Astrocyte (in vitro differentiated cells and primary cell): ENCODE data around the gene CANX. TPM values are rescaled to one million over a fixed set of nuclear protein-coding genes. Genes with fewer than 3 reads are reported as not detected.

ENCODE experiments used
- DNase-seq: peaks from one replicate; pipeline ENCODE4 v3.0.0-alpha.2; 2010; ENCODE audit warnings: low read depth
- FAIRE-seq: peaks from 2 replicates; lab custom pipeline; 2011; peaks lifted over from hg19 to GRCh38; lab: Jason Lieb, UNC
- H2AFZ ChIP-seq: 2 replicates; pipeline ENCODE4 v1.6.0; 2012; ENCODE audit warnings: low read depth, low read length, inconsistent platforms
- H3K27ac ChIP-seq: 2 replicates; pipeline ENCODE4 v1.5.1; 2011; ENCODE audit warnings: low read depth, low read length, inconsistent platforms
- H3K27me3 ChIP-seq: 2 replicates; pipeline ENCODE4 v1.6.0; 2011; ENCODE audit warnings: low read length, inconsistent platforms; ENCODE audit not compliant: insufficient read depth
- H3K36me3 ChIP-seq: 2 replicates; pipeline ENCODE4 v1.5.1; 2011; ENCODE audit warnings: low read length, inconsistent platforms; ENCODE audit not compliant: insufficient read depth
- H3K4me1 ChIP-seq: 2 replicates; pipeline ENCODE4 v1.5.1; 2011; ENCODE audit warnings: low read length, inconsistent platforms; ENCODE audit not compliant: insufficient read depth
- H3K4me2 ChIP-seq: 2 replicates; pipeline ENCODE4 v1.6.0; 2012; ENCODE audit warnings: low read length, inconsistent platforms
- H3K4me3 ChIP-seq: 2 replicates; pipeline ENCODE4 v1.5.1; 2011; ENCODE audit warnings: low read depth, mild to moderate bottlenecking, low read length, inconsistent platforms; ENCODE audit not compliant: insufficient read depth
- H3K79me2 ChIP-seq: 2 replicates; pipeline ENCODE4 v1.6.0; 2012; ENCODE audit warnings: mild to moderate bottlenecking, low read length, inconsistent platforms; ENCODE audit not compliant: insufficient read depth
- H3K9ac ChIP-seq: 2 replicates; pipeline ENCODE4 v1.6.0; 2012; ENCODE audit warnings: mild to moderate bottlenecking, low read length, inconsistent platforms
- H3K9me3 ChIP-seq: 2 replicates; pipeline ENCODE4 v1.5.1; 2012; ENCODE audit warnings: low read depth, mild to moderate bottlenecking, low read length, inconsistent platforms; ENCODE audit not compliant: insufficient read depth
- H4K20me1 ChIP-seq: 2 replicates; pipeline ENCODE4 v1.6.0; 2012; ENCODE audit warnings: low read length, inconsistent platforms; ENCODE audit not compliant: insufficient read depth
- H3K27ac Mint-ChIP-seq: one replicate; pipeline ENCODE4 v1.8.0; 2021; ENCODE audit warnings: mild to moderate bottlenecking, mixed read lengths; ENCODE audit not compliant: unreplicated experiment
- H3K27me3 Mint-ChIP-seq: one replicate; pipeline ENCODE4 v1.8.0; 2021; ENCODE audit warnings: low read depth, mixed read lengths; ENCODE audit not compliant: unreplicated experiment
- H3K36me3 Mint-ChIP-seq: one replicate; pipeline ENCODE4 v1.8.0; 2021; ENCODE audit warnings: low read depth, mixed read lengths; ENCODE audit not compliant: unreplicated experiment
- H3K4me1 Mint-ChIP-seq: one replicate; pipeline ENCODE4 v1.8.0; 2021; ENCODE audit warnings: low read depth, mixed read lengths; ENCODE audit not compliant: unreplicated experiment
- H3K4me3 Mint-ChIP-seq: one replicate; pipeline ENCODE4 v1.8.0; 2021; ENCODE audit warnings: mild to moderate bottlenecking, moderate library complexity, mixed read lengths; ENCODE audit not compliant: unreplicated experiment
- H3K9me3 Mint-ChIP-seq: one replicate; pipeline ENCODE4 v1.8.0; 2021; ENCODE audit warnings: mild to moderate bottlenecking, mixed read lengths; ENCODE audit not compliant: unreplicated experiment
- CTCF ChIP-seq: IDR thresholded peaks from 2 replicates; pipeline ENCODE4 v1.5.1; 2011; ENCODE audit warnings: low read depth, mild to moderate bottlenecking, inconsistent platforms, low read length, moderate library complexity; ENCODE audit not compliant: insufficient read depth
- EZH2 ChIP-seq: IDR thresholded peaks from 2 replicates; pipeline ENCODE4 v1.6.1; 2012; ENCODE audit warnings: mild to moderate bottlenecking, low read length, inconsistent platforms; ENCODE audit not compliant: insufficient read depth
- total RNA-seq: library from RNA; stranded (reverse); gene quantifications from 2 replicates; pipeline ENCODE4 v1.2.1, GENCODE V29; 2021

CANX gene
- total RNA-seq, 1 donor from 2014 or later: 792 TPM

- Histone ChIP-seq H3K79me2 (peaks cover 23% of the 10 kb centered on the region), H3K4me1 (peaks cover 5% of the 10 kb centered on the region), H3K9ac (no peak overlapping the region), H3K36me3 (peaks cover 48% of the 10 kb centered on the region), H3K4me3 (no peak overlapping the region), H2AFZ (no peak overlapping the region), H3K27ac (no peak overlapping the region), H3K9me3 (no peaks in the 10 kb centered on the region), H3K4me2 (no peak overlapping the region), H4K20me1 (peaks cover 39% of the 10 kb centered on the region), H3K27me3 (no peaks in the 10 kb centered on the region)
- Mint-ChIP-seq H3K27me3 (no peaks in the 10 kb centered on the region), H3K4me3 (no peak overlapping the region), H3K4me1 (peaks cover 12% of the 10 kb centered on the region), H3K36me3 (peaks cover 7% of the 10 kb centered on the region), H3K27ac (no peak overlapping the region), H3K9me3 (no peaks in the 10 kb centered on the region)
- DNase-seq (no peak), FAIRE-seq (no peak)
- TF ChIP-seq EZH2 (no peak), CTCF (no peak)
Measured at GRCh38 chr5:179729727-179730126, 31.0 kb downstream of the CANX start.

GRCh38 chr5:179730356-179730755, 31.6 kb downstream of the CANX start:
- H4K20me1 ChIP-seq: peaks cover 37% of the 10 kb centered on the region
- FAIRE-seq: no peak
- H3K27me3 Mint-ChIP-seq: no peaks in the 10 kb centered on the region

More at GRCh38 chr5:179730356-179730755, 31.6 kb downstream of the CANX start:
- Histone ChIP-seq H3K4me2 (no peak overlapping the region), H3K9me3 (no peaks in the 10 kb centered on the region), H3K4me3 (no peak overlapping the region), H3K36me3 (peaks cover 44% of the 10 kb centered on the region), H3K27ac (no peak overlapping the region), H2AFZ (no peak overlapping the region), H3K27me3 (no peaks in the 10 kb centered on the region), H3K4me1 (peaks cover 5% of the 10 kb centered on the region), H3K9ac (no peak overlapping the region), H3K79me2 (peaks cover 27% of the 10 kb centered on the region)
- Mint-ChIP-seq H3K4me1 (peaks cover 14% of the 10 kb centered on the region), H3K9me3 (no peaks in the 10 kb centered on the region), H3K27ac (peak overlapping the region; percentile 29), H3K4me3 (no peak overlapping the region), H3K36me3 (peaks cover 7% of the 10 kb centered on the region)
- DNase-seq: no peak
- no peak for TF ChIP-seq CTCF
- no peak for TF ChIP-seq EZH2
